Measurements from ENCODE around the gene NTRK1.

- TF ChIP-seq, protein P1, sequence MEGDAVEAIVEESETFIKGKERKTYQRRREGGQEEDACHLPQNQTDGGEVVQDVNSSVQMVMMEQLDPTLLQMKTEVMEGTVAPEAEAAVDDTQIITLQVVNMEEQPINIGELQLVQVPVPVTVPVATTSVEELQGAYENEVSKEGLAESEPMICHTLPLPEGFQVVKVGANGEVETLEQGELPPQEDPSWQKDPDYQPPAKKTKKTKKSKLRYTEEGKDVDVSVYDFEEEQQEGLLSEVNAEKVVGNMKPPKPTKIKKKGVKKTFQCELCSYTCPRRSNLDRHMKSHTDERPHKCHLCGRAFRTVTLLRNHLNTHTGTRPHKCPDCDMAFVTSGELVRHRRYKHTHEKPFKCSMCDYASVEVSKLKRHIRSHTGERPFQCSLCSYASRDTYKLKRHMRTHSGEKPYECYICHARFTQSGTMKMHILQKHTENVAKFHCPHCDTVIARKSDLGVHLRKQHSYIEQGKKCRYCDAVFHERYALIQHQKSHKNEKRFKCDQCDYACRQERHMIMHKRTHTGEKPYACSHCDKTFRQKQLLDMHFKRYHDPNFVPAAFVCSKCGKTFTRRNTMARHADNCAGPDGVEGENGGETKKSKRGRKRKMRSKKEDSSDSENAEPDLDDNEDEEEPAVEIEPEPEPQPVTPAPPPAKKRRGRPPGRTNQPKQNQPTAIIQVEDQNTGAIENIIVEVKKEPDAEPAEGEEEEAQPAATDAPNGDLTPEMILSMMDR (conservative IDR thresholded peaks at IDR 0.05 in 1 of 2, IDR thresholded peaks at IDR 0.05 in 1 of 2; ENCODE audit: low read depth in 1 of 2, low read length in 2 of 2), result no peak
- TF ChIP-seq EZH2 (IDR thresholded peaks at IDR 0.05; ENCODE audit: low read length, missing control alignments), result no peak
Measured at GRCh38 chr1:156930483-156930882, 69.8 kb downstream of the NTRK1 start.
